Measurements from ENCODE around the gene PPIL6.

DNA sequence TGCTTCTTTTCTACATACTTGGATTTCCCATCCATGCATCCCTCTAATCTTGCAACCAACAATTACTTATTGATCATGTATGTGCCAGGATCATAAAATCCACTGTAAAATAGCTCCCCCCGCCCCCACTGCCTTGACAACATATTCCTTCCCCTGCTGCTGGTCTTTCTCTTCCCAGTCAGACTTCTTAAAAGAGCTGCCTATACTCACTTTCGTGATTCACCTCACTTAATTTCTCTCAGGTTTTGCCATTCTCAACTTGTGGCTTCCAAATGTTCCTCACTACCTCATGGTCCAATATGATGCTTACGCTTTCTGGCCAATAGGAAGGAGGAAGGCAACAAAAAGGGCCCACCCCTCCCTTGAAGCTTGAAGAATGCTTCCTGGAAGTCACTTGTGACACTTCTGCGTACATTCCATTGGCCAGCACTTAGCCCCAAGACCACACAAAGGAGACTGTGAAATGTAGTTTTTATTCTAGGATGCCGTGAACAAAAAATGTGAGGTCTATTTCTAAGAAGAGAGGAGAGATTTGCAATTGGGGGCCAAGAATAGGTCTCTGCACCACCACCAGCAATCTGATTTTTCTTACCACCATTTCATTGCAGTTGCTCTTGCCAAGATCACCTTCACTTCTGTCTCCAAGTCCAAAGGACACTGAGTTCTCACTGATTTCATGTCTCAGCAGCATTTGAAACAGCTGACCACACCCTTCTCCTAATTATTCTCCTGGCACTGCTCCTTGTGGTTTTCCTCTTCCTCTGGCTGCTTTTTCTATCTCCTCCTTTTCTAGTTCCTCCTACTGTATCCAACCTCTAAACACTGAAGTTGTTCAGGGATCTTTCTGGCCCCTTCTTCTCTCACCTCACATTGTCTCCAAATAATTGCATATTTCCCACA is 88.9 kb downstream of the PPIL6 start:
- TF ChIP-seq POLR2AphosphoS5 (IDR thresholded peaks at IDR 0.05; ENCODE audit: low read depth, low read length) (no peak), POLR2A (IDR thresholded peaks at IDR 0.05; ENCODE audit: low read depth, low read length) (no peak)

All from GM12892 (cell line).